ENCODE results near the gene TRDN. TPM values are rescaled to one million over a fixed set of nuclear protein-coding genes. Genes with fewer than 3 reads are reported as not detected.
"Not testable (repeated sequence)": the region's sequence is repeated elsewhere in the genome, so short reads cannot be mapped to it uniquely, and the experiment has no call there.

TRDN gene
- total RNA-seq, 1 experiment from 2014 or later = not detected

GRCh38 chr6:123635144-123635543 is 1.6 kb downstream of the TRDN start:
- no peak for DNase-seq (ENCODE audit: low spot score)

- DNase-seq (ENCODE audit: low spot score) = no peak
Observed at GRCh38 chr6:123632641-123633040, 4.1 kb downstream of the TRDN start.

GRCh38 chr6:123629258-123629941 is 7.3 kb downstream of the TRDN start:
- no peak for DNase-seq (ENCODE audit: low spot score)

GRCh38 chr6:123625696-123626095 is 11.1 kb downstream of the TRDN start:
- DNase-seq (ENCODE audit: low spot score) = no peak

- DNase-seq (ENCODE audit: low spot score) = no peak
Observed at GRCh38 chr6:123622780-123623179, 14.0 kb downstream of the TRDN start.

- no peak for DNase-seq (ENCODE audit: low spot score)
Observed at GRCh38 chr6:123619156-123619555, 17.6 kb downstream of the TRDN start.

GRCh38 chr6:123616942-123617341 is 19.8 kb downstream of the TRDN start:
- DNase-seq (ENCODE audit: low spot score) = no peak

GRCh38 chr6:123616016-123616415 is 20.7 kb downstream of the TRDN start:
- DNase-seq (ENCODE audit: low spot score) = no peak

GRCh38 chr6:123610779-123611178 is 26.0 kb downstream of the TRDN start:
- no peak for DNase-seq (ENCODE audit: low spot score)

GRCh38 chr6:123604067-123604466 is 32.7 kb downstream of the TRDN start:
- DNase-seq (ENCODE audit: low spot score) = no peak

- no peak for DNase-seq (ENCODE audit: low spot score)
Observed at GRCh38 chr6:123598011-123598410, 38.7 kb downstream of the TRDN start.

- no peak for DNase-seq (ENCODE audit: low spot score)
Observed at GRCh38 chr6:123594776-123595175, 42.0 kb downstream of the TRDN start.

GRCh38 chr6:123592426-123592825 is 44.3 kb downstream of the TRDN start:
- no peak for DNase-seq (ENCODE audit: low spot score)

- no peak for DNase-seq (ENCODE audit: low spot score)
Observed at GRCh38 chr6:123589973-123590372, 46.8 kb downstream of the TRDN start.

- DNase-seq (ENCODE audit: low spot score) = no peak
Observed at GRCh38 chr6:123589317-123589716, 47.4 kb downstream of the TRDN start.

GRCh38 chr6:123588546-123588895 is 48.2 kb downstream of the TRDN start:
- no peak for DNase-seq (ENCODE audit: low spot score)

GRCh38 chr6:123587838-123588545 is 48.8 kb downstream of the TRDN start:
- no peak for DNase-seq (ENCODE audit: low spot score)

- DNase-seq (ENCODE audit: low spot score) = not testable (repeated sequence)
Observed at GRCh38 chr6:123587407-123587806, 49.3 kb downstream of the TRDN start.

GRCh38 chr6:123580331-123580730 is 56.4 kb downstream of the TRDN start:
- DNase-seq (ENCODE audit: low spot score) = no peak

- DNase-seq (ENCODE audit: low spot score) = no peak
Observed at GRCh38 chr6:123575188-123575587, 61.6 kb downstream of the TRDN start.

GRCh38 chr6:123570813-123571684 is 65.7 kb downstream of the TRDN start:
- DNase-seq (ENCODE audit: low spot score) = no peak

- DNase-seq (ENCODE audit: low spot score) = no peak
Observed at GRCh38 chr6:123569575-123569974, 67.2 kb downstream of the TRDN start.
